GM19455 (cell line): ENCODE results near the gene ZNF506.
"Not testable (repeated sequence)": the region's sequence is repeated elsewhere in the genome, so short reads cannot be mapped to it uniquely, and the experiment has no call there.

Source experiments
- ATAC-seq: cut with Tn5 transposase; IDR thresholded peaks from one replicate; pipeline ENCODE4 v1.9.1; 2021; ENCODE audit not compliant: unreplicated experiment

Gene ZNF506

GRCh38 chr19:19781791-19782190 lies 39.8 kb downstream of the ZNF506 start:
- not testable (repeated sequence) for ATAC-seq

DNA sequence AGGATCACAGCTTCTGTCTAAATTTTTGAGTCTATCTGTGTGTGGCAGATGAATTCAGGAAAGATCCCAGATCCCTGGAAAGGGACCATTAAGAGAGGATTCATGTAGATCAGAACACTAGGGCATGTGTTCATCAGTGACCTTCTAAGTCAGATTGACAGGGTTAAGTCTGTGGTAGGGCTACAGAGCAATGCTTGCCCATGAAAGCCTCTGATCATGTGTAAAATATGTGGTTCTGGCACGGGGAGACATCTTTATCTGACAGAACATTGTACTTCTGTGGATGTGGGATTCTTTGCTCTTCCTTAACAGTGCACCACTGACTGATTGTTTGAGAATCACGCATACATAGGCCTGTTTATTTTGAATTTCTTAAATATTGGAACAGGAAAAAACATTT lies 42.9 kb downstream of the ZNF506 start:
- ATAC-seq = no peak

GRCh38 chr19:19777692-19778091 lies 43.9 kb downstream of the ZNF506 start:
- ATAC-seq = no peak

DNA sequence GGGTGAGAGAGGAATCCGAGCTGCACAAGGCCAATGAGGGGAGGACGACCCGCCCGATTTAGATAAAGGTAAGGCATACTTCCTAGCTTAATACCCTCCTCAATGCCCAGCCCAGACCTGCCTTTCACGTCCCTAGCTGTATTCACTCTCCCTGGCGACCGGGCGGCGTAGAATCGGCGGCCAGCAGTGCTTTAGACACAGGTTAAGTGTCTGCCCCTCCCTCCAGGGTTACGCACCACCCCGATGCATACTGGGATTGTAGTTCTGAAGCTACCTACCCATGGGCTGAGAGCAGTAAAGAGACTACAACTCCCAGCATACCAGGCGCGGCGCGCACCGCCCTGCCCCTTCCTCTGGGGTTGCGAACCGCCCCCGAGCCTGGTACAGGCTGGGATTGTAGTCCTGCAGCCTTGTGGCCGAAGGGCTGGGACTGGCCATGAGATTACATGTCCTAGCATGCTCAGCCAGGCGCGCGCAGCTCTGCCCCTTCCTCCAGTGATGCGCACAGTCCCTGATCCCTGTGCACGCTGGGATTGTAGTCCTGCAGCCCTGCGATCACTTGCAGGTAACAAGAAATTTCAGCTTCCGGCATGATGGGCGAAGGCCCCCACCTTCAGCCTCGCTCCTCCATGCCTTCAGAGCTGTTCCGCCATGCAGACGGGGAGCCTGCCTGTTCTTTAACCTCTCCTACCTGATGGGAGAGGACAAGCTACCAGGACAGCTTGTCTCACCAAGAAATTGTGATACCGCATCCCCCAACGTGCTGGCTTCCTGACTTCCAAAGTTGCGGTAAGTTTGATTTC lies 45.1 kb downstream of the ZNF506 start:
- peak; percentile 97 for ATAC-seq

DNA sequence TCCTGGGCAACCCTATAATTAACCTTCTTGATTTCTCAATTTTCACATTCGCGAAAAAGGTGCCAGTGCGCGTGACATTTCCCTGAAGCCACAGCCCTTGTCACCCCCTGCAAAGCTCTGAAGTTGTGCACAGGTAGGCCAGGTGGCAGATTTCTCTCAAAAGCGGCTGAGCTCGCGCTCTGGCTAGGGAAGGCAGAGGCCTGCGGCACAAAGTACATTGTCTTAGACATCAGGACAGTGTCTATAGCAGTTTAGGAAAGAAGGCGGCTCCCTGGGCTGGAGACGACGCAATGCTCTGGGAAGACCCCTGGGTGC lies 45.7 kb downstream of the ZNF506 start:
- peak; percentile 33 for ATAC-seq

GRCh38 chr19:19774354-19775033 lies 47.1 kb downstream of the ZNF506 start:
- no peak for ATAC-seq

GRCh38 chr19:19771963-19772362 lies 49.6 kb downstream of the ZNF506 start:
- ATAC-seq = not testable (repeated sequence)

- not testable (repeated sequence) for ATAC-seq
Observed at GRCh38 chr19:19769971-19770370, 51.6 kb downstream of the ZNF506 start.

GRCh38 chr19:19758164-19758563 lies 63.4 kb downstream of the ZNF506 start:
- ATAC-seq = no peak

- no peak for ATAC-seq
Observed at GRCh38 chr19:19752760-19753403, 68.7 kb downstream of the ZNF506 start.

DNA sequence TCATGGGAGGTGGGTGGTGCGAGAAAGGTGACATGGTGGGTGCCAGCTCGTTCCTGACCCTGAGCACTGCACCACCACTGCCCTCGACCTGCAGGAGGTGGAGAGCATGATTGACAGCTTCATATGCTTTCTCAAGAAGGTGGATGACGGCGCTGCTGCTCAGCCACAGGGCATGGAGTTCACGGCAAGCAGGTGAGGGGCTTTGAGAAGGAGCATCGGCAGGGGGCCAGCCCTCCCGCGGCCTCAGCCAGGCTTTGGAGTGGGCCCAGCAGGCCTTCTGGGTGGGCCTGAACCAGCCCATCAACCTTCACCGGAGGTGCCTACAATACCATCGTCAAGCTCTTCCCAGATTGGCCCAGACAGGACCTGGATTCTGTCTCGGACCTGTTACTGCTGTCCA lies 69.7 kb downstream of the ZNF506 start:
- ATAC-seq = no peak

DNA sequence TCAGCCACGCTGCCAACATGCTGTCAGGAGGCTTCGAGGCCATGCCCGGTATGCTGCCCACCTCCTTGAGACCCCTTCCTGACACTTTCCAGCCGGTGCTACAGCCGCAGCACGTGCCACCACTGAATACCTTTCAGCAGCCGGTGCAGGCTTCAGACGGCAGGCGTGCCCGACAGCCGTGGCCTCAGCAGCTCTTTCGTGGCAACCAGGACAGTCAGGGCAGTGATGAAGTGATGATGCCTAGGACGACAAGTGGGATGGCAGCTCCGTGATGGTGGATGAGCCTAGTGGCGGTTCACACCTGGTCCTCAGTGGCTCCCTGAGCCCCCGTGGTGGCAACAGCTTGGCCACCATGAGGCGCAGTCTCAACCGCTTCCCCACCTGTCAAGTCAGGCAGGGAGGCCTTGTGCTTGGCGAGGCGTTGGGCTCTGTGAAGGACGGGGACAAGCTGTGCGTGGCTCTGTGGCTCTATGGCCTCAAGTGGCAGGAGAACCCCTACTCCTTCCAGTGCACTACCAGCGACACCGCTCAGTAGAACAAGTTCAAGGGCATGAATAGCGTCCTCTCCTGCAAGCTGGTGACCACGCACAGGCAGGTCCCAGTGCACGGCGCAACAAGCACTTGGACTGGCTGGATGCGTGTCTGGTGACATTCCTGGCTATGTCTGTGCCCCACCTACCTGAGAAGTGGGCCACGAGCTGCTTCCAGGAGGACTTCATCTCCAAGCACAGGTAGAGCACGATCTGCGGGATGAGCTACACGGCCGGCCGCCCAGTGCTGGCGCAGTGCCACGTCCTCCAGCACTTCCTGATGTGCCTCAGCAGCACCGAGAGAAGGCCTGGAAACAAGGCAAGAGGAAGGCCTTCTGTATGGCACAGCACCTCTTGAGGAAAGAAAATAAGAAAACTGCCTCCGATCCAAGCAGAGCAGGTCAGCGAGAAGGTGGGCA lies 70.4 kb downstream of the ZNF506 start:
- no peak for ATAC-seq

DNA sequence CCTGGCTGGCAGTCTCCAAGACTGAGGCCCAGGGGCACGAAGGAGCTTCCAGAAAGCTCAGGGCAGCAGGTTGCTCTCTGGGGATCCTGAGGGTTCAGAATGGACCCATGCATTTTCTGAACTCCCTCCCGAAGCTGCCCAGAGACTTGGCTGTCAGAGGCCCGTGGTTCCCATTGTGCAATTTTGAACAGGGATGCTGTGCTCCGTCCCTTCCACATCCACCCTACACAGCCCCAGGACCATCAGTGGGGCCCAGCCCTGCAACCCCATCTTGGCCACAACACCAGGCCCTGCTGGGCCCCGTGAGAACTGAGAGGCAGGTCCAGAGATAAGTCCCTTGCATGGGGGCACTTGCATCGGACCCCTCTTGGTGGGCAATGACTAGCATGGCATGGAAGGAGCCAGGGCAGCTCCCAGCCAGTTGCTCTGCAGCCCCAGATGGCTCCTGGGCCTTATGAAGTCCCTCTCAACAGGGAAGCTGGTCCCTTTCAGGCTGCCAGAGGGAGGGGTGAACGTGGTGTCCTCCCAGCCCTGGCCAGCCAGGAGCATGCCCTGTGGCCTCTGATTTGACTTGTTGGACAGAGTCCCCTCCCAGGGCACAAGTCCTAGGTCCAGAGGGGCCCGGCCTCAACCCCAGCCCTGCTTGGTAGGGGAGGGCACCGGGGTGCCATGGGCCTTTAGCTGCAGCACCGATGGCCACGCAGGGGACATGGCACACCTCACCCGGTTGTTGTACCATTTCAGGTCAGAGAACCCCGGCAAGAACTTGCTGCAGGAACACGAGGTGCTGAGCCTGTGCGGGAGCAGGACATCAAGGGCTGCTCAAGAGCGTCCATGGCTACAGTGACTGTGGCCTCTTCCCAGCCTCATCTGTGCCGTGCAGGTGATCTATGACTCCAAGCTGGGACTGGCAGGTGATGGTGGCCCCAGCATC lies 71.4 kb downstream of the ZNF506 start:
- ATAC-seq = no peak

DNA sequence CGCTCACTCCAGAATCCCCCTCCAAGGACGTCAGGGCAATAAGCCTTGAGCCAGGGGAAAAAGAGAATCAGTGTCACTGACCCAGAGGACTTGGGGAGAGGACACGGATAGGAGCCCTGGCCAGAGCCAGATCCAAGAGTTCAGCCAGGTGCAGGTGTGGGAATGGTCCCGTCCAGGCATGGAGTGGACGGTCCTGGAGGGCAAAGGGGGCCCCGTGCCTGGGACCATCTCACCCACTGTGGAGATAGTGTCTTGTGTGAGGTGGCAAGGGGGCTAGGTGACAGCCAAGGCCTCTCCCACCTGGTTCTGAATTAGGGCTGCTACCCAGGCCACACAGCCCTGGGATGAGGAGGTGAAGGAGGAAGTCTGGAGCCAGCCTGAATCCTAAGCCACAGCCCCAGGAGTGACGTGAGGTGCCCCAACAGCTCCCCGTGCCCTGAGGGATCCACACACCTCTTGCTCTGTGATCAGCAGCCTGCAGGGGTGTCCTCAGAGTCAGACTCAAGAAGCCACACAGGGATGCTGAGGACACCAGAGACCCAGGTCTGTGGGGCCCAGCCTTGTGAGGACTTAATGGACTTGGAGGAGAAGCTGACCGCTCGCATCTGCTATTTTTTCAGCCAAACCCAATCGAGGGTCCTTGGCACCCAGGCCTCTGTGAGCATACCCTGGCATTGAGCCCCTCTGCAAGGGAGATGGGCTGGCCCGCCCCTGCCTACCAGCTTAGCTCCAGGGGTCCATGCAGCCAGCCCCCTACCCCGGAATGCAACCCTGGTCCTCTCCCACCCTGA lies 72.2 kb downstream of the ZNF506 start:
- no peak for ATAC-seq

GRCh38 chr19:19748249-19748938 lies 73.2 kb downstream of the ZNF506 start:
- ATAC-seq = no peak

DNA sequence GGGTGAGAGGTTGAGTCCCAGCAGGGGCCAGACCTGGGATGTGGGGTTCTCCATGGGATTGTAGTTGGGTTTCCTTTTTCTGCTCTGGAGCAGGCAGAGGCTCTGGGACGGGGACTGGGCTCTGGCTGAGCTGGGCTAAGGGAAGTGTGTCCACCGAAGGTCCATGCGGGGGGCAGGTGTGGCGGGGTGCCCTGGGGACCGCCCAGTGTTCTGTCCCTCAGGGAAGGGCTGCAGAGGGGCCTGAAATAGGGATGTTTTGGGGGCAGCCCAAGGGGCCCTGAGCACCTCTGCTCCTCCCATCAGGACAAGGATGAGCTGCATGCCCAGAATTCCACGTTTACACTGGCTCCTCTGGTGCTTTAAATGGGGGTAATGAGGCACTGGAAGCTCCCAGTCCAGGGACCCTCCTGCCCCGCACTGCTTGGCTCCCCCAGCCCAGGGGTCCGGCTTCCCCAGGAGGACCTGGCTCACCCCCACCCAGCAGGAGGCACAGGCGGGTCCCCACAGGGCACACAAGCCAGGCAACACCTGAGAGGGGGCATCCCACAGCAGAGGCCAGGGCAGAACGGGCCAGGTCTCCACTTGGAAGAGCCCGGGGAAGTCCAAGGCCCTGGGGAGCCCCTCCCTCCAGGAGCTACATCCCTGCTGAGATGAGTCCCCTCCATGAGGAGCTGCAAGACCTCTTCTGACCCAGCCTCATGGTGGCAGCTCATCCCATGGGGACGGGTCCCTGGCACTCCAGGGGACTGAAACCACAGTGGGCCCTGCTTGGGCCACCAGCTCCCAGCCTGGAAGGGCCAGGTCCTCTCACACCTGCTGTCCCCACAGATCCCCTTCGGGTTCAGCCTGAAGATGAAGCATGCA lies 74.0 kb downstream of the ZNF506 start:
- ATAC-seq = no peak
